ENCODE measurements around the gene SOCS7. TPM values are rescaled to one million over a fixed set of nuclear protein-coding genes. Genes with fewer than 3 reads are reported as not detected.
"Not testable (repeated sequence)": the region's sequence is repeated elsewhere in the genome, so short reads cannot be mapped to it uniquely, and the experiment has no call there.

SOCS7 gene
- total RNA-seq, 1 donor from 2014 or later, result 32.3 TPM

- DNase-seq (ENCODE audit: low spot score), result no peak
- Mint-ChIP-seq H3K4me1 (ENCODE audit: low read depth) (peaks cover 6% of the 10 kb centered on the region), H3K4me3 (no peak overlapping the region), H3K27ac (no peak overlapping the region), H3K36me3 (ENCODE audit: low read depth) (no peaks in the 10 kb centered on the region), H3K9me3 (no peaks in the 10 kb centered on the region), H3K27me3 (ENCODE audit: insufficient read depth) (peaks cover 24% of the 10 kb centered on the region)
- intact Hi-C loops (cut with micrococcal nuclease), result no loop called here
Measured at GRCh38 chr17:38431346-38432145, 79.9 kb downstream of the SOCS7 start.

GRCh38 chr17:38434178-38434665 lies 82.6 kb downstream of the SOCS7 start:
- Mint-ChIP-seq H3K4me1 (ENCODE audit: low read depth) (no peaks in the 10 kb centered on the region), H3K27ac (no peak overlapping the region), H3K27me3 (ENCODE audit: insufficient read depth) (peaks cover 23% of the 10 kb centered on the region), H3K9me3 (no peaks in the 10 kb centered on the region), H3K36me3 (ENCODE audit: low read depth) (no peaks in the 10 kb centered on the region), H3K4me3 (no peak overlapping the region)
- intact Hi-C loops (cut with micrococcal nuclease), result no loop called here
- DNase-seq (ENCODE audit: low spot score), result no peak

GRCh38 chr17:38435795-38436194 lies 84.2 kb downstream of the SOCS7 start:
- no peak overlapping the region for H3K27ac Mint-ChIP-seq
- no peak overlapping the region for H3K4me3 Mint-ChIP-seq
- no peaks in the 10 kb centered on the region for H3K9me3 Mint-ChIP-seq
- H3K4me1 Mint-ChIP-seq (ENCODE audit: low read depth), result no peaks in the 10 kb centered on the region
- no peak for DNase-seq (ENCODE audit: low spot score)
- intact Hi-C loops (cut with micrococcal nuclease), result no loop called here
- no peaks in the 10 kb centered on the region for H3K36me3 Mint-ChIP-seq (ENCODE audit: low read depth)
- peaks cover 14% of the 10 kb centered on the region for H3K27me3 Mint-ChIP-seq (ENCODE audit: insufficient read depth)

GRCh38 chr17:38436386-38436785 lies 84.7 kb downstream of the SOCS7 start:
- H3K9me3 Mint-ChIP-seq, result no peaks in the 10 kb centered on the region
- H3K36me3 Mint-ChIP-seq (ENCODE audit: low read depth), result no peaks in the 10 kb centered on the region
- intact Hi-C loops (cut with micrococcal nuclease), result no loop called here
- peaks cover 10% of the 10 kb centered on the region for H3K27me3 Mint-ChIP-seq (ENCODE audit: insufficient read depth)
- H3K27ac Mint-ChIP-seq, result no peak overlapping the region
- no peak overlapping the region for H3K4me3 Mint-ChIP-seq
- no peak for DNase-seq (ENCODE audit: low spot score)
- H3K4me1 Mint-ChIP-seq (ENCODE audit: low read depth), result no peaks in the 10 kb centered on the region

- DNase-seq (ENCODE audit: low spot score); H3K27me3 Mint-ChIP-seq (ENCODE audit: insufficient read depth); H3K27ac Mint-ChIP-seq; H3K9me3 Mint-ChIP-seq; H3K4me3 Mint-ChIP-seq; H3K4me1 Mint-ChIP-seq (ENCODE audit: low read depth); intact Hi-C loops (cut with micrococcal nuclease); H3K36me3 Mint-ChIP-seq (ENCODE audit: low read depth): not testable (repeated sequence)
Measured at GRCh38 chr17:38437313-38437712, 85.7 kb downstream of the SOCS7 start.

- no peak overlapping the region for H3K27ac Mint-ChIP-seq
- DNase-seq (ENCODE audit: low spot score), result no peak
- peaks cover 13% of the 10 kb centered on the region for H3K27me3 Mint-ChIP-seq (ENCODE audit: insufficient read depth)
- no peak overlapping the region for H3K4me3 Mint-ChIP-seq
- no peaks in the 10 kb centered on the region for H3K36me3 Mint-ChIP-seq (ENCODE audit: low read depth)
- intact Hi-C loops (cut with micrococcal nuclease), result no loop called here
- no peaks in the 10 kb centered on the region for H3K4me1 Mint-ChIP-seq (ENCODE audit: low read depth)
- no peaks in the 10 kb centered on the region for H3K9me3 Mint-ChIP-seq
Measured at GRCh38 chr17:38439436-38439835, 87.8 kb downstream of the SOCS7 start.

GRCh38 chr17:38440614-38441397 lies 89.2 kb downstream of the SOCS7 start:
- H3K4me1 Mint-ChIP-seq (ENCODE audit: low read depth), result no peaks in the 10 kb centered on the region
- no peak overlapping the region for H3K27ac Mint-ChIP-seq
- H3K9me3 Mint-ChIP-seq, result no peaks in the 10 kb centered on the region
- H3K27me3 Mint-ChIP-seq (ENCODE audit: insufficient read depth), result peaks cover 13% of the 10 kb centered on the region
- no peak overlapping the region for H3K4me3 Mint-ChIP-seq
- intact Hi-C loops (cut with micrococcal nuclease), result no loop called here
- no peak for DNase-seq (ENCODE audit: low spot score)
- H3K36me3 Mint-ChIP-seq (ENCODE audit: low read depth), result no peaks in the 10 kb centered on the region

GRCh38 chr17:38441429-38442061 lies 89.9 kb downstream of the SOCS7 start:
- no peak for DNase-seq (ENCODE audit: low spot score)
- no peak overlapping the region for H3K27ac Mint-ChIP-seq
- peaks cover 12% of the 10 kb centered on the region for H3K27me3 Mint-ChIP-seq (ENCODE audit: insufficient read depth)
- H3K4me1 Mint-ChIP-seq (ENCODE audit: low read depth), result no peaks in the 10 kb centered on the region
- H3K4me3 Mint-ChIP-seq, result no peak overlapping the region
- H3K9me3 Mint-ChIP-seq, result no peaks in the 10 kb centered on the region
- no peaks in the 10 kb centered on the region for H3K36me3 Mint-ChIP-seq (ENCODE audit: low read depth)
- intact Hi-C loops (cut with micrococcal nuclease), result no loop called here

GRCh38 chr17:38442548-38442947 lies 90.9 kb downstream of the SOCS7 start:
- intact Hi-C loops (cut with micrococcal nuclease), result no loop called here
- Mint-ChIP-seq H3K9me3 (no peaks in the 10 kb centered on the region), H3K27me3 (ENCODE audit: insufficient read depth) (peaks cover 13% of the 10 kb centered on the region), H3K36me3 (ENCODE audit: low read depth) (no peaks in the 10 kb centered on the region), H3K4me1 (ENCODE audit: low read depth) (no peaks in the 10 kb centered on the region), H3K27ac (no peak overlapping the region), H3K4me3 (no peak overlapping the region)
- no peak for DNase-seq (ENCODE audit: low spot score)

- H3K9me3 Mint-ChIP-seq, result no peaks in the 10 kb centered on the region
- peaks cover 13% of the 10 kb centered on the region for H3K27me3 Mint-ChIP-seq (ENCODE audit: insufficient read depth)
- intact Hi-C loops (cut with micrococcal nuclease), result loop anchor here (1.0 kb wide), 2 partner anchors 42 to 224 kb away; no protein-coding TSS in a partner anchor
- no peak for DNase-seq (ENCODE audit: low spot score)
- no peak overlapping the region for H3K27ac Mint-ChIP-seq
- H3K36me3 Mint-ChIP-seq (ENCODE audit: low read depth), result no peaks in the 10 kb centered on the region
- no peaks in the 10 kb centered on the region for H3K4me1 Mint-ChIP-seq (ENCODE audit: low read depth)
- no peak overlapping the region for H3K4me3 Mint-ChIP-seq
Measured at GRCh38 chr17:38443356-38444031, 91.8 kb downstream of the SOCS7 start.

- intact Hi-C loops (cut with micrococcal nuclease), result loop anchor here (1.0 kb wide), 2 partner anchors 41 to 223 kb away; no protein-coding TSS in a partner anchor
- H3K4me1 Mint-ChIP-seq (ENCODE audit: low read depth), result no peaks in the 10 kb centered on the region
Measured at GRCh38 chr17:38444151-38444550, 92.5 kb downstream of the SOCS7 start.

GRCh38 chr17:38447502-38448085 lies 96.0 kb downstream of the SOCS7 start:
- H3K27ac Mint-ChIP-seq, result no peak overlapping the region
- no peaks in the 10 kb centered on the region for H3K9me3 Mint-ChIP-seq
- peaks cover 21% of the 10 kb centered on the region for H3K27me3 Mint-ChIP-seq (ENCODE audit: insufficient read depth)
- no peaks in the 10 kb centered on the region for H3K4me1 Mint-ChIP-seq (ENCODE audit: low read depth)
- intact Hi-C loops (cut with micrococcal nuclease), result no loop called here
- H3K36me3 Mint-ChIP-seq (ENCODE audit: low read depth), result no peaks in the 10 kb centered on the region
- H3K4me3 Mint-ChIP-seq, result no peak overlapping the region
- no peak for DNase-seq (ENCODE audit: low spot score)

More at GRCh38 chr17:38444151-38444550, 92.5 kb downstream of the SOCS7 start:
- H3K4me3 Mint-ChIP-seq, result no peak overlapping the region
- peak; percentile 24 for DNase-seq (ENCODE audit: low spot score)
- peaks cover 13% of the 10 kb centered on the region for H3K27me3 Mint-ChIP-seq (ENCODE audit: insufficient read depth)
- no peaks in the 10 kb centered on the region for H3K36me3 Mint-ChIP-seq (ENCODE audit: low read depth)
- H3K27ac Mint-ChIP-seq, result no peak overlapping the region
- H3K9me3 Mint-ChIP-seq, result no peaks in the 10 kb centered on the region
